ENCODE measurements around the gene FKBP1B.

DNA sequence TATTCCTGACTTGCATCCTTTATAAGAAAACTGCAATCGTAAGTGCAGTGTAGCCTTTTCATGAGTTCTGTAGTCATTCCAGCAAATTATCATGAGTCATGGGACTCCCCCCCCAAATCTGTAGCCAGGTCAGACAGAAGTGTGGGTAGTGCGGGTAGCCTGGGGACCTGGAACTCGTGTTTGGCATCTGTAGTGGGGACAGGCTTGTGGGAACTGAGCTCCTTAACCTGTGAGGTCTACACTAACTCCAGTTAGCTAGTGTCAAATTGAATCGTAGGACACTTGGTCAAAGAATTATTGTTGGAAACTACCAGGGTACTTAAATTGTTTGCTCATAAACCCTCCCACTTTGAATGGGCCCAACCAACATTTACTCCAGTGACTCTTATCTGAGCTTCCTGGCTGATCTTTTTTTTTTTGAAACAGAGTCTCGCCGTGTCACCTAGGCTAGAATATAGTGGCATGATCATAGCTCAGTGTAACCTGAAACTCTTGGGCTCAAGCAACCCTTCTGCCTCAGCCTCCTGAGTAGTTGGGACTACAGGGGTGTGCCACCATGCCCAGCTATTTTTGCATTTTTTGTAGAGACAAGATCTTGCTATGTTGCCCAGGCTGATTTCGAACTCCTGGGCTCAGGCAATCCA lies 61.2 kb downstream of the FKBP1B start:
- TF ChIP-seq ZC3H10 (CRISPR knock-in tag; IDR thresholded peaks at IDR 0.05) (no peak), PATZ1 (CRISPR knock-in tag; IDR thresholded peaks at IDR 0.05; ENCODE audit: borderline replicate concordance) (no peak), TOX (CRISPR knock-in tag; IDR thresholded peaks at IDR 0.05; ENCODE audit: borderline replicate concordance) (no peak), ZFP3 (CRISPR knock-in tag; IDR thresholded peaks at IDR 0.05) (no peak), ESRRG (CRISPR knock-in tag; IDR thresholded peaks at IDR 0.05) (no peak), RARB (CRISPR knock-in tag; IDR thresholded peaks at IDR 0.05) (no peak)
